HG02981 (cell line): Measurements from ENCODE around the gene CD82.
"Not testable (repeated sequence)": the region's sequence is repeated elsewhere in the genome, so short reads cannot be mapped to it uniquely, and the experiment has no call there.

ENCODE experiments used
- ATAC-seq: cut with Tn5 transposase; IDR thresholded peaks from one replicate; pipeline ENCODE4 v1.9.1; 2021; ENCODE audit warnings: mild to moderate bottlenecking, moderate library complexity; ENCODE audit not compliant: unreplicated experiment

CD82 gene

DNA sequence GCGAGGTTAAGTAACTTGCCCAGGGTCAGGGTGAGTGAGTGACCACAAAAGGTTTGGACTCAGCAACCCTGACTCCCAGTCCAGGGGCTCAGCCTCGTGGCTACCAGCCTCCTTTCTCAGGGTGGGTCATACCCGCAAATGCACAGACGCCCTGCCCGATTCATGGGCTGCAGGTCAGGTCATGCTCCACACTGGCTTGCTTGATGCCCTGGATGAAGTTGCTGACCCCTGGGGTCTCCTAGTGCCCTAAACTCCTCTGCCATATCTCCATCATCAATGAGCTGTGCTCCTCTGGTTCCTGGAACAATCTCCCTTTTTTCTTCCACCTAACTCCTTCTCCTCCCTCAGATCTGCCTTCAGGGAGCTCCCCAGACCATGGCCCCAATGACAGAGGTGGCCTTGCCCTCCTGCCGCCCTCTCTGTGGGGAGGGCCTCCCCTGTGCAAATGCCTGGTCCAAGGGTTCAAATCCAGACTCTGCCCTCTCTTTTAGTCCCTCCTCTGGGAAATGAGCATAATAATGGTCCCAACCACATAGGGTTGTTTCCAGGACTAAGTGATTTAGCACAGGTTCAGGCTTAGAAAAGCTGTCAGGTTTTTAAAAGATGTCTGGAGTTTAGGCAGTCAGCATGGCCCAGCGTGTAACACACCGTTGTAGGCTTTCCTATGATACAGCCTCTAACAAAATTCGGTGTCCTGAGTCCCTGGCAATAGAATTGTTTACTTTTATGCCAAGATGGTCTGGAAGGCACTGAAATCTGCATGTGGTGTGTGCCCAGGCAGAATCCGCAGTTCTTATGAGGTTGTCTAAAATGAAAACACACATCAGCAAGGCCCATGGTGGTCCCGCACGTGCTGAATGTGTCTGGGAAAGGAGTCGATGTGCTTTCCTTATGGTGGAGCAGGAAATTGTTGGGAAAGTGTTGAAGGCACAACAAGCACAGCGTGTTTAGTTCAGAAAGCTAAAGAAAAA lies 63.6 kb downstream of the CD82 start:
- no peak for ATAC-seq

DNA sequence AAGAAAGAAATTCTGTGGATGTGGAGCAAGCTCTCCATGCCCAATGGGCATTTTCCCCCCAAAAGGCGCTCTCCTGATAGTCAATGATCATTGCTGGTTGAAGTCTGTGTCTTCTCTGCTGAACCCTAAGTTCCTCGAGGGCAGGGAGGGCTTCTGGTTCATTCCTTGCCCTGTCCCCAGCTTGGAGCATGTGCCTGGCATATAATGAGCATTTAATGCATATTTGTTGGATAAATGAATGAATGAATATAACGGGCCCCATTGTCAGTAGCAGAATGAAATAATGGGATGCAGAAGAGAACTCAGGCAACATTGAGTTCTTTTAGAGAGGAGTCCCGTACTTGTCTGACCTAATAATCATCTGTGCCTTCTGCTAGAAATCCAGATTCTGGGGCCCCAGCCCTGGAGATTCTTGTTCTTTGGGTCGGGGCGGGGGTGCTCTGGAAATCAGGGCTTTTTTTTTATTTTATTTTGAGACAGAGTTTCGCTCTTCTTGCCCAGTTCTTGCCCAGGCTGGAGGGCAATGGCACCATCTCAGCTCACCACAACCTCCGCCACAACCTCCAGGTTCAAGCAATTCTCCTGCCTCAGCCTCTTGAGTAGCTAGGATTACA lies 64.4 kb downstream of the CD82 start:
- no peak for ATAC-seq

DNA sequence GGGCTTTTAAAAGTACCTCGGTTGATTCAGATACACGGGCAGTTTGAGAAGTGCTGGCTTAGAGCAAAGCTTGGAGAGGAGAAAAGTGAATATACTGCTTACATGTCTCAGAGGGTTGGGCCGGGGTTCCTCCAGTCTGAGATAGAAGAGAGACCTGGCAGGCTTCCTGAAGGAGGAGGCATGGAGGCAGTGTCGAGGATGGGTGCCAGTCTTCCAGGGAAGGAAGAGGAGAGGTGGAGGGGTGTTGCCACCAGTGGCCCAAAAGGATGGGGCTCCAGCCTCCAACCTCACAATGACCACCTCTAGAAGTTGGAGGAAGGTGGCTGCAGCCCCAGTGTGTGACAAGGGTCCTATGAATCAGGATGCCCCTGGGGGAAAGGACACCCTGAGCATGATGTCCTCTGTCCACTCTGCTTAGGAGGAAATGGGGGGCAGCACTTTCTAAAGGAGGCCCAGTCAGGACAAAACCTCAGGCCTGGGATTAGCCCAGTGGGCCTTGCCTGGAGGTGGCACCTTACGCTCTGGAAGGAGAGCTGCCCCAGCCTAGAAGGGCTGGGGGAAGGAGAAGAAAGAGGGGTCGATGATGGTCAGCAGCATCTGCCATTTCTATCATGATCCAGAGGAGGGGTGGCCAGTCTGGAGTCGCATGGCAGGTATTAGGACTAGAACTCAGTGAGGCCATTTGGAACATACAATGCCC lies 65.2 kb downstream of the CD82 start:
- no peak for ATAC-seq

DNA sequence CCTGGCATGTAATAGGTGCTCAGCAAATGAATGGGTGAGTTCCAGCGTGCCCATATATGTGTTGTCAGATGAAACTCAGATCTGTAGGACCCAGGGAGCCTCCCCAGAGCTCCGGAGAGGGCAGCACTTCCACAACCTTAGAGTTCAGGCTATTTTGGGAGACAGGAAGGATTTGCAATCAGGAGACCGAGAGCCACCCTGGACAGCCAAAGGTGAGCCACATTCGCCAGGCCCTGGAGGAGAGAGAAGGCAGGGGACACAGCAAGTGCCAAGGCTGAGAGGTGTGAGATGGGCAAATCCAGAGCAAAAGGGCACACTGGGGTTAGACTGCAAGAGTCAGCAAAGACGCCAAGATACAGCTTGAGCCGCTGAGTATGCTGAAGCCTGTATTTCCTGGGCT lies 66.4 kb downstream of the CD82 start:
- no peak for ATAC-seq

DNA sequence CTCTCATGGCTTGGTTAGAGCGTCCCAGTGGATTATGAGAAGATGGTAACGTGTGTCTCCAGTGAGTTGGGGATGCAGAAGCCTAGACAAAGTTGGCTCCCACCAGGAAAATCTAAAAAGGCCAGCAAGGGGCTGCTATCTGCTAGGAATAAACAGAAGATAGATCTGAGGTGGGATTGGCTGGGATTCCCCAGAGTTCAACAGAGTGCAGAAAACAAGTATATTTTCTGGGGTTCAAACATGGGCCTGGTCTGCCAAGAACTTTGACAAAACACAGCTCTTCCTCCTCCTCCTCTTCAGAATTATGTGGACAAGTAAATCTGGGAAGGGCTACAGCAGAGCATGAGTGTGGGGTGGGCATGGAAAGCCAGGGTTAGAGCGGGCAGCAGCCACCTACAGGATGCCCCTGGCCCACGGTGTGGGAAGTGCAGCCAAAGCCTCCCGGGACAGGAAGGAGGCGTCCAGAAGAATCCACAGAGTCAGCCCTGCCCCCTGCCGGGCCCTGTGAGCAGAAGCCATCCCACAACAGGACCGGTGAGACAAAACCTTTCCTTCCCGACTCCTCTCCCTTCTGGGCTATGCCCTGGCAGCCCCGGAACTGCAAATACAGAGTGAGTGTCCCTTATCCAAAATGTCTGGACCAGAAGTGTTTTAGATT lies 67.1 kb downstream of the CD82 start:
- no peak for ATAC-seq

DNA sequence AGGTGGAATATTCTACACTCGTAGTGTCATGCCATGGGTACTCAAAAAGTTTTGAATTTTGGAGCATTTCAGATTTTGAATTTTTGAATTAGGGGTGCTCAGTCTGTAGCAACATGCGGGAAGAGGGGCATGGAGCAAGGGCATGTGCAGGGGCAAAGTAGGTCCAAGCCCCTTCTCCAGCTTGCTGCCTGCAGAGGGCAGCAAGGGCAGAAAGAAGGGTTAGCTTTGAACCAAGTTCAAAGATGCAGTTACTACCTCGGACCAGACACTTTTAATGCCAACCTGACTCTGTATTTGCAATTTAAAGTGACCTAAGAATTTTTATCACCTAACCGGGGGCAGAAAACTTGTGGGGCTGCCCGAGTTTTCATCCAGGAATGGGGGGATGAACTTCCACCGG lies 68.2 kb downstream of the CD82 start:
- no peak for ATAC-seq

DNA sequence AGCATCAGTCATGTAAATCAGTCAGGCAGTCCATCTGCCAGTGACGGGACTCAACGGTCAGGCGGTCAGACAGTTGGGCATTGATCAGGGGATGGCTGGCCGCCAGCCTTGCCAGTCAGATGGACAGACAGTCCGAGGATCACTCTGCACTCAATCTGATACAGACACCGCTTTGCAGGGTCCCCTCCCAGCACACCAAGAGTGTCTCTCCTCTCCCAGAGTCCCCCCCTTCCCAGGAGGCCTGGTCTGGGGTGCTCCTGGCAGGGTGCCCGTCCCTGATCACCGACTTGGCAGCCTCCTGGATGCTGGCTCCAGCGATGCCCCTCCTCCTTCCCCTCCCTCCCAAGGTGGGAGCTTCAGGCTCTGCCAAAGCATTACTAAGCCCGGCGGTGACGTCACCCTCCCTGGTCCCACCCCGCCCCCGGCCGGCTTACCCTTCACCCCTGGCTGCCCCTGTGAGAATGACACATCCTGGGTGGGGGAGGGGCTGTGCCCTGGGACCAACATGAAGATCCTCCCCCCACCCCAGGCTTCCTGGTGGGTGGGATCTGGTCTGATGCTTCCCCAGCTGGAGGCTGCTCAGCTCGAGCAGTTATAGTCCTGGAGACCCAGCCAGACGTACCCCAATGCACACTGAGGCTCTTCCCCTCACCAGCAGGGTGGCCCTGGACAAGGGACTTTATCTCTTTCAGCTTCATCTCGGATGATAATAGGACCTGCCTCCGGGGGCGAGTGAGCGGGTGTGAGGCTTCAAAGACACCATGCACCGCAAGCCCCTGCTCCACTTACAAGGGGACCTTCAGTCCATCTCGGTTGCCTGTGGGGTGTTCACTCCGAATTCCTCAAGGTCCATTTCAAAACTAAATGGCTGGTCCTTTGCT lies 69.2 kb downstream of the CD82 start:
- ATAC-seq = no peak

DNA sequence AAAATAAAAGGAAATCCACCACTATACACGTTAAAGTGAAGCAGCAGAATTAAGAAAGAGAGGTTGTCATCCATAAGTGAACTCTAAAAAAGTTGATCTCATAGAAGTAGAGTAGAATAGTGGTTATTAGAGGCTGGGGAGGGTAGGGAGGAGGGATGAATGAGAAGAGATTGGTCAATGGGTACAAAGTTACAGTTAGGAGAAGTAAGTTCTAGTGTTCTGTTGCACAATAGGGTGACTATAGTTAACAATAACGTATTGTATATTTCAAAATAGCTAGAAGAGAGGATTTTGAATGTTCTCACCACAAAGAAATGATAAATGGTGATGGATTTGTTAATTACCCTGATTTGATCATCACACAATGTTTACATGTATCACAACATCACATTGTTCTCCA lies 72.0 kb downstream of the CD82 start:
- no peak for ATAC-seq

DNA sequence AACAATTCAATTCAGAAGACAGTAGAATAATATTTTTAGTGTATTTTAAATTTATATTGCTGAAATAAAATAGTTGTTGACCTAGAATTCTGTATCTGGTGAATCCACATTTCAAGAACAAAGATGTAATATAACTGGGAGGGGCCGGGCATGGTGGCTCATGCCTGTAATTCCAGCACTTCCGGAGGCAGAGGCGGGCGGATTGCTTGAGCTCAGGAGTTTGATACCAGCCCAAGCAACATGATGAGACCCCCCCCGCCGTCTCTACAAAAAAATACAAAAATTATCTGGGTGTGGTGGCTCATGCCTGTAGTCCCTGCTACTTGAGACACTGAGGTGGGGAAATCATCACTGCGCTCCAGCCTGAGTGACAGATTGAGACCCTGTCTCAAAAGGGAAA lies 72.6 kb downstream of the CD82 start:
- ATAC-seq = no peak

DNA sequence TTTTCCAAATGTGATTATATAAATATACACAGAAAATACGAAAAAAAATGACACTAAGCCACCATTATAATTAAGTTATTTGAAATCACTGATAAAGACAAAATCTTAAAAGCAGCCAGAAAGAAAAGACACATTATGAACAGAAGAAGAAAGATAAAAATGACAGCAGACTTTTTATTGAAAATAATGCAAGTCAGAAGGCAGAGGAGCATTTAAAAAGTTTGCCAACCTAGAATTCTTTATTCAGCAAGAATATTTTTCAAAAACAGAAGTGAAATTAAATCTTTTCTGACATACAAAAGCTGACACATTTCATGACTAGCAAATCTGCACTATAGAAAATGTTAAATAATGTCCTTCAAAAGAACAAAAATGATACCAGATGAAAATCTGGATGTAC lies 77.8 kb downstream of the CD82 start:
- ATAC-seq = no peak

DNA sequence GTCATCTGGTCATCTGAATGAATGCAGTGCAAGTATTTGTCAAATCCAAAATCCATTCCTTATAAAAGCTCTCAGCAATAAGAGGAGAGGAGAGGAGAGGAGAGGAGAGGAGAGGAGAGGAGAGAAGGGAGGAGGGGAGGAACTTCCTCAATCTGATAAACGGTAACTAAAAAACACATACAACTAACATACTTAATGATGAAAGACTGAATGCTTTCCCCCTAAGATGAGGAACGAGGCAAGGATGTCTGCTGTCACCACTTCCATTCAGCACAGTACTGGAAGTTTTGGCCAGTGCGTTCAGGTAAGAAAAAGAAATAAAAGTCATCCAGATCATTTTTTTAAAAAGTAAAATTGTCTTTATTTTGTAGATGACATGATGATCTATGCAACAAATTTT lies 80.4 kb downstream of the CD82 start:
- ATAC-seq = no peak

DNA sequence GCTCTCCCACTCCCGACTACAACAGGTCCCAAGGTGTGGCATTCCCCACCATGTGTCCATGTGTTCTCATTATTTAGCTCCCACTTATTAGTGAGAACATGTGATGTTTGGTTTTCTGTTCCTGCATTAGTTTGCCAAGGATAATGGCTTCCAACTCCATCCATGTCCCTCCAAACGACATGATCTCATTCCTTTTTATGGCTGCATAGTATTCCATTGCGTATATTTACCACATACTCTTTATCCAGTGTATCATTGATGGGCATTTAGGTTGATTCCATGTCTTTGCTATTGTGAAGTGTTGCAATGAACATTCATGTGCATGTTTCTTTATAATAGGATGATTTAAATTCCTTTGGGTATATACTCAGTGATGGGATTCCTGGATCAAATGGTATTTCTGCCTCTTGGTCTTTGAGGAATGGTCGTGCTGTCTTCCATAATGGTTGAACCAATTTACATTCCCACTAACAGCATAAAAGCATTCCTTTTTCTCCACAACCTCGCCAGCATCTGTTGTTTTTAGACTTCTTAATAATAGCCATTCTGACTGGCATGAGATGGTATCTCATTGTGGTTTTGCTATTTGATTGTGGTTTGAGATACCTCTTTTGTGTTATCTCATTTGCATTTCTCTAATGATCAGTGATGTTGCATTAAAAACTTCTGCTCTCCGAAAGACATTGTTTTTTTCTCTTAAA lies 81.9 kb downstream of the CD82 start:
- ATAC-seq = not testable (repeated sequence)

DNA sequence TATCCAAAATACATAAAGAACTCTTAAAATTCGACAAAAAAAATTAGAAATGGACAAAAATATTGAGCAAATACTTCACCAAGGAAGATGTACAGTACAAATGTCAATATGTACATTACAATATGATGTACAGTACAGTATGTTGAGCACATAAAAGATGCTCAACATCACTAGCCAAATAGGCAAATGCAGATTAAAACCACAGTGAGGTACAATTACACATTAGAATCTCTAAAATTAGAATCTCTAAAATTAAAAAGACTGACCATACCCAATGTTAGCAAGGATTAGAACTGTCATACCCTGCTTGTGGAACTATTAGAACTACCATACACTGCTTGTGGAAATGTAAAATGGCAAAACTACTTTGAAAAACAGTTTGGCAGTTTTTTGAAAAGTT lies 82.6 kb downstream of the CD82 start:
- ATAC-seq = no peak

DNA sequence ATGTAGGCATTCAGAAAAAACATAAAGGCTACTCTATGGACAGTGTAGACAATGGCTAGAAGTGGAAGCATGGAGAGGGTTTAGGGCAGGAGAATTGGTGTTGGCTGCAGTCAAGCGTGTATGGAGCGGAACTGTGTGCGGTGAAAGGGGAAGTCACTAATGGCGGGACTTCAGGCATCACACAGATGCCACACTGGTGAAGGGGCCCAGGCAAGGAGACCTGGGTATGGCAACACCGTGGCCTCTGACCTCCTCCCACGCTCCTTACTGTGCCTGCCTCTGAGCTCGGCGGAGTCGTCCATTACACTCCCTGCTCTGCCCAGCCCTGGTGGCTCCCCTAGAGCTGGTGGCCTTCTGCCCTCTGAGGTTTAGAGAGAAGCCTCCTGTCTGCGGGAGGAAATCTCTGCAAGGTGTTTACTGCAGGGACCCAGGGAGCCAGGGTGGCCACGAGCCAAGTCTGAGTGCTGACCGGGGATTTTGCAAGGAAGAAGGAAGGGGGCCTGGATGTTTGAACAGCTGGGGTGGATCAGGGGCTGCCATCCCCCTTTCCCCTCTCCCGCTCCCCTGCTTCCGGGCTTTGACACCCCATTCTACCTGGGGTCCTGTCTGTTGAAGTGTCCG lies 86.2 kb downstream of the CD82 start:
- no peak for ATAC-seq

DNA sequence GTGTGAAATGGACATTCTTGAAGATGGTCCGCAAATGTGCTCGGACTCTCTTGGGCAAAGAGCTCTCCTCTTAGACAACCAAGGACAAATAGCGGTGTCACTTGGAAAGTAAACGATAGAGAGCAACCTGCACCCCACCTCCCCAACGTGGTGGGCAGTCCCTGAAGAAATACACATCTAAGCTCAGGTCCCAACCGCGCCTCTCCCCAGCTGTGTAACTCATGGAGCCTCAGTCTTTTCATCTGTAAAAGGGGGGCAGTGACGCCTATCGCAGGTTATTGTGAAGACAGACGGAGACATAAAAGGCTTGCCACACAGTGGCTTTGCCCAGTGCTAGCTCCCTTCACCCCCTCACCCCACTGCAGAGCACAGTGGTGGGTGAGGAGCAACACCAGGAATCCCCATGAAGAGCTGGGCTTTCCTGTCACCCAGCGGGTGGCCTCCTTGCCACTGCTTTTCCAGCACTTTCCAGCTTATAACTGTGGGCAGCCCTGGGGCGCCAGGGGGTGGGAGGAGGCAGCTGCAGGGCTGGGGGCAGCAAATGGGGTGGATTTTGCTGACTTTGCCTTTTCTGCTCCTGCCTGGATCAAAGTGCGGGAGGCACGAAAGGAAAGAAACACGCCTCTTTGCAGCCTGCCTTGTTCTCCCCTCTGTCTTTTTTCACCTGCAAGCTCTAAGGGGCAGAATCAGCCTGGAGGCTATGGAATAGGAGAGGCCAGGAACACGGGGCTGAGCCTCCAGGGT lies 87.6 kb downstream of the CD82 start:
- no peak for ATAC-seq

DNA sequence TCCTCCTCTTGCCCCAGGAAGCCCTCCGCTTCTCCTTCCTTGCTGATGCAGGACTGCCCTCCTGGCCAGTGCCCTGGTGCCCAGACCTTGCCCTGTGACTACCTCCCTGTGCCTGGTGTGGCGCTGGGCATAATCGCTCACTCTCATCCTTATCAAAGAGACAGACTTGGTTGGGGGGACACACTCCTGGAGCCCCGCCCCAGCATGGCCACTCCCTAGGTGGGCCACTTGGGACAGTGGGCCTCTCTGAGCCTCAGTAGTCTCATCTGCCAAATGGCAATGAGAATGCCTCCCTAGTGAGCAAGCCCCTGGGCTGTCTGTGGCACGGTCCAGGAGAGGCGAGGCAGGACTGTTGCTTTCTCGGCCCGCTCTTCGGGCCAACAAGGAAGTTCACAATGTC lies 88.6 kb downstream of the CD82 start:
- ATAC-seq = no peak

DNA sequence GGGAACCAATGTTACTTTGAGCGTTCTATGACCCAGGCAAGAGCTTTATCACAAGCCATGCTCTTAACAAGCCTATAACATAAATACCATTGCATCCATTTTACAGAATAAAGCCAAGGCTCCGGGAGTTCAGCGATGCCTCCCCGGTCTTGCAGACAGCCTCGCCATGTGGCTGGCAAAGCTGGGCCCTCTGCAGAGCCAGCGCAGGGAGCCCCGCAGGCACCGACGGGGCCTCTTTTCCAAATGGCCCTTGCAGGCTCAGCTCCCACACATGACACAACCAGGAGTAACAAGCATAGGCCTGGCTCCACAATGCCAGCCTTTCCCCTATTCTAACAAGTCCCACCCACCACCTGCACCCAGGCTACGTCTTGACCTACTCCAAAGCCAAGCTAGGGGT lies 89.1 kb downstream of the CD82 start:
- ATAC-seq = no peak

DNA sequence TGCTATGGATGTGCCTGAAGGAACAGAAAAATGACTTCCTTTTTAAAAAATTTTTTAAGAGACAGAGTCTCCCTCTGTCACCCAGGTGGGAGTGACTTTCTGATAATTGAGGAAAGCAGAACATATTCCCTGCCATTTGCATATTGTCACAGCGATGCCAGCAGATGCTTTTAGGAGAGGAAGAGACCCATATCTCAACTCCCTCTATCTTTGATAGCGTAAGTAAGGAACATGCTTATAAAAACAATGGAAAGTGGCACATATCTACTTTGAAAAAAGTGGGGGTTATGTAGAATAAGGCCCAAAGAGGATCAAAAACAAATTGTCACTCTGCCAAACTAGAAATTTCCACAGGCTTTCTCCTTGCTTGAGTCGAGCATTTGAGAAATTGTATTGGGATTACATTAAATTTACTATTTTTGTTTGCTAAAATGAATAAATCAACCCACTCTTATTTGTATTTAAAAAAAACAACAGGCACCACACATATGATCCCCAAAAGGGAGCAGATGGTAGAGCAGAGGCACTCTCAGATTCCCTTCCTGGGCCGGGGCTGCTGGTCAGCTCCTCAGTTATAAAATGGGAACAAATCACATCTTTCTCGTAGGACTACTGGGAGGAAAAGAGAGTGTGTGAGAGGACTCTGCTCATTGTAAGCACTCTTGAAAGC lies 92.5 kb downstream of the CD82 start:
- ATAC-seq = no peak
